Thyroid gland (tissue), 4 donors: ENCODE data around the gene PLA2G3. TPM values are rescaled to one million over a fixed set of nuclear protein-coding genes. Genes with fewer than 3 reads are reported as not detected.

Experiments
- DNase-seq, 2 donors: peaks; one replicate each; pipeline ENCODE4 v3.0.0-alpha.2; 2019
- H3K27ac ChIP-seq, 3 donors: fragments of 200-600 bp; sonication (generic); 1 replicate in 2 of 3; 2 replicates in 1 of 3; pipeline ENCODE4 v1.5.1; 2016 to 2019; ENCODE audit warnings: mild to moderate bottlenecking in 1 of 3, moderate library complexity in 1 of 3
- H3K27me3 ChIP-seq: fragments of 200-600 bp; sonication (generic); one replicate; pipeline ENCODE4 v1.5.1; 2019
- H3K36me3 ChIP-seq, 2 donors: fragments of 200-600 bp; sonication (generic); one replicate each; pipeline ENCODE4 v1.5.1; 2016 to 2019
- H3K4me1 ChIP-seq, 2 donors: fragments of 200-600 bp; sonication (generic); one replicate each; pipeline ENCODE4 v1.5.1; 2017 to 2019
- H3K4me3 ChIP-seq, 3 donors: fragments of 200-600 bp; sonication (generic); replicated peaks in 1 of 3; 1 replicate in 2 of 3; 2 replicates in 1 of 3; pipeline ENCODE4 v1.5.1; 2016; ENCODE audit warnings: mild to moderate bottlenecking in 1 of 3
- H3K9me3 ChIP-seq: fragments of 200-600 bp; sonication (generic); one replicate; pipeline ENCODE4 v1.5.1; 2017
- POLR2A ChIP-seq, 2 donors: fragments of 450-650 bp; IDR thresholded peaks; one replicate each; pipeline ENCODE4 v1.6.1; 2017; ENCODE audit warnings: antibody characterized with exemption in 2 of 2, mild to moderate bottlenecking in 2 of 2, moderate library complexity in 1 of 2
- WGBS, 2 donors: methylation state at CpG; one replicate each; pipeline ENCODE4 v1.1.5; 2017; 5-methylcytosine and 5-hydroxymethylcytosine counted together
- intact Hi-C: fragments of 100-400 bp; cut with DNase I; formaldehyde crosslinking; loops from one replicate; pipeline ENCODE4 v1.15.1; 2023
- total RNA-seq, 4 donors: library from RNA; depleted of rRNA; stranded (reverse); fragments of >200 nt; gene quantifications; one replicate each; pipeline ENCODE4 v1.2.3, GENCODE V29; 2016
- TF ChIP-seq, protein P1 (sequence below), 6 experiments: fragments of 200-600 bp in 3 of 6; fragments of 450-650 bp in 3 of 6; sonication (generic) in 3 of 6; IDR thresholded peaks; one replicate each; pipeline ENCODE4 v1.5.1; 2016 to 2019; ENCODE audit warnings: antibody characterized with exemption in 6 of 6, mild to moderate bottlenecking in 2 of 6, inconsistent platforms in 1 of 6, moderate library complexity in 1 of 6

The PLA2G3 gene
- total RNA-seq, 4 donors from 2014 or later, result 0.22 to 1.9 (median 0.83) TPM; not detected in 1

DNA sequence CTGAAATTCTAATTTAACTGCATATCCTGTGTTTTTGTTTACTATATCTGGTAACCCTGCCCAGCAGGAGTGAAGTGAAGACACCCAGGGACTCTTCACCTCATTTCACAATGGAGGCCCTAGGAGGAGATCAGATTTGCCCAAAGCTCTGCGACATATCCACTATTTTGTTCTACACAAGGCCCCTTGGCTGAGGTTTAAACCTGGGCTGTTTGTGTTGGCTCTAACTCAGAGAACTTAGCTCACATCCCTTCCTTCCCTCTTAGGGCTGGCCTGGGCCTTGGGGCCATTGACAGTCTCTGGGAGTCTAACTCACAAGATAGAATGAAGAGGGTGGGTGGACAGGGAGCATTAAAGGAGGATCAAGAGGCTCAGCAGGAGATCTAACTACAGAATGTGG, 8.2 kb upstream of the PLA2G3 start:
- Histone ChIP-seq H3K9me3 (no peaks in the 10 kb centered on the region), H3K36me3 (no peaks in the 10 kb centered on the region), H3K27ac (peak overlapping the region; percentile 33 to 81 (median 72)), H3K27me3 (no peaks in the 10 kb centered on the region), H3K4me1 (peaks cover 0 to 14% of the 10 kb centered on the region in 2 donors), H3K4me3 (no peak overlapping the region)
- peak in 1 of 2 donors; percentile 15 for DNase-seq
- intact Hi-C loops, result no loop called here
- TF ChIP-seq POLR2A (IDR thresholded peaks at IDR 0.05), result no peak
- TF ChIP-seq, protein P1, sequence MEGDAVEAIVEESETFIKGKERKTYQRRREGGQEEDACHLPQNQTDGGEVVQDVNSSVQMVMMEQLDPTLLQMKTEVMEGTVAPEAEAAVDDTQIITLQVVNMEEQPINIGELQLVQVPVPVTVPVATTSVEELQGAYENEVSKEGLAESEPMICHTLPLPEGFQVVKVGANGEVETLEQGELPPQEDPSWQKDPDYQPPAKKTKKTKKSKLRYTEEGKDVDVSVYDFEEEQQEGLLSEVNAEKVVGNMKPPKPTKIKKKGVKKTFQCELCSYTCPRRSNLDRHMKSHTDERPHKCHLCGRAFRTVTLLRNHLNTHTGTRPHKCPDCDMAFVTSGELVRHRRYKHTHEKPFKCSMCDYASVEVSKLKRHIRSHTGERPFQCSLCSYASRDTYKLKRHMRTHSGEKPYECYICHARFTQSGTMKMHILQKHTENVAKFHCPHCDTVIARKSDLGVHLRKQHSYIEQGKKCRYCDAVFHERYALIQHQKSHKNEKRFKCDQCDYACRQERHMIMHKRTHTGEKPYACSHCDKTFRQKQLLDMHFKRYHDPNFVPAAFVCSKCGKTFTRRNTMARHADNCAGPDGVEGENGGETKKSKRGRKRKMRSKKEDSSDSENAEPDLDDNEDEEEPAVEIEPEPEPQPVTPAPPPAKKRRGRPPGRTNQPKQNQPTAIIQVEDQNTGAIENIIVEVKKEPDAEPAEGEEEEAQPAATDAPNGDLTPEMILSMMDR (IDR thresholded peaks at IDR 0.05), result no peak
- 75 to 94% methylated on average over 1 of the region's 1 CpG for WGBS, 2 donors

DNA sequence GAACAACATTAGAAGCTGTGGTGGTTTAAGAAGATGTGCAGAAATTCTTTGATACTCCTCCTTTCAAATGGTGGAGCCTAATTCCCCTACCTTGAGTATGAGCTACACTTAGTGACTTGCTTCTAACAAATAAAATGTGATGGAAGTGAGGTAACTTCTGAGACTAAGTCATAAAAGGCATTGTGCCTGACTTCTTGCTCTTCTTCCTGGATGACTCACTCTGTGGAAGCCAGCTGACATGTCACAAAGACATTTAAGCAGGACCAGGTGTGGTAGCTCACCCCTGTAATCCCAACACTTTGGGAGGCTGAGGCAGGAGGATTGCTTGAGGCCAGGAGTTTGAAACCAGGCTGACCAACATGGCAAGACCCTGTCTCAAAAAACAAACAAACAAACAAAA, 3.9 kb upstream of the PLA2G3 start:
- TF ChIP-seq POLR2A (IDR thresholded peaks at IDR 0.05), result no peak
- TF ChIP-seq, protein P1 (IDR thresholded peaks at IDR 0.05), result no peak
- Histone ChIP-seq H3K27me3 (no peaks in the 10 kb centered on the region), H3K4me1 (peaks cover 10 to 40% of the 10 kb centered on the region in 2 donors), H3K9me3 (no peaks in the 10 kb centered on the region), H3K4me3 (no peak overlapping the region), H3K36me3 (no peaks in the 10 kb centered on the region), H3K27ac (no peak overlapping the region)
- no peak for DNase-seq
- intact Hi-C loops, result loop anchor here (5.0 kb wide), 1 partner anchor 37 kb away; the partner anchor contains the start of gene SELENOM

DNA sequence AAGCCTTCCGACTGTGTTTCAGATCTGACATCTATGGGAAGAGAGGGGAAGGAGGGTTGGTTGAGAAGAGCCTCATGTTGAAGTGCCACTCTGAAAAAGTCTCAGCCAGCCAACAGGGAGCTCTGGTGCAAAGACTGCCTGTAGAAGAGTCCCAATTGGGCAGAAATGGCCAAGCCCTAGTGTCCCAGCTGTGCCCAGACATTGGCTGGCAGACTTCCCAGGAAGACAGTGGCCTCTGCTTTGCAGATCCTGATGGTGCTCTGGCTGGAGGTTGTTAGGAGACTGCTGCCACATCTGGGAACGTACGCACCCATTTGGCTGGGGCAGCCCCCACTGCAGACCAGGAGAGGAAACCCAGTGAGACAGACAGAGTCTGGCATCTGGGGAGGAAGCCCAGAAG, 3.2 kb upstream of the PLA2G3 start:
- no peaks in the 10 kb centered on the region for H3K27me3 ChIP-seq
- DNase-seq, result peak; percentile 63 to 83
- H3K9me3 ChIP-seq, result no peaks in the 10 kb centered on the region
- H3K36me3 ChIP-seq, result no peaks in the 10 kb centered on the region
- peaks cover 10 to 36% of the 10 kb centered on the region in 2 donors for H3K4me1 ChIP-seq
- WGBS, 2 donors, result 48 to 61% methylated on average over 1 to 3 of the region's 3 CpGs
- peak overlapping the region; percentile 3 to 32 (median 17) for H3K27ac ChIP-seq
- TF ChIP-seq, protein P1 (IDR thresholded peaks at IDR 0.05), result no peak
- peak in 1 of 2 donors; percentile 22 for TF ChIP-seq POLR2A (IDR thresholded peaks at IDR 0.05)
- intact Hi-C loops, result loop anchor here (5.0 kb wide), 1 partner anchor 36 kb away; the partner anchor contains the start of gene SELENOM
- no peak overlapping the region for H3K4me3 ChIP-seq

- WGBS, 2 donors, result 54 to 58% methylated on average over 2 to 3 of the region's 3 CpGs
Measured at GRCh38 chr22:31143038-31143437, 2.7 kb upstream of the PLA2G3 start.

DNA sequence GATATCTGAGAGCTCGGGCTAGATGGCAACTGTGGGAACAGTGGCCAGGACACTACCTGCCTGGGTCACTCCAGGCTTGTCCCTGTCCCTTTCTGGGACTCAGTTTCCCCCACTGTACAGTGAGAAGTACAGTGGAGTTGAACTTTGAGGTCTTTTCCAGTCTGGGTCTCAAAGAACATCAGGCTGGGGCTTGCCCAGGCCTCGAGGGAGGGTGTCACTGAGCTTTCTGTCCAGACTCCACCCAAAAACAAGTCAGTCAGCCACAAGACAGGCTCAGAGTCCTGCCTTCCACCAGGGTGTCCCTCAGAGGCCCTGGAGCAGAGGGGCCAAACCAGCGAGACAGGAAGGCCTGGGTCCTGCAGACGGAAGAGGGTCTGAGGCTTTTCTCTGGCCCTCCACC, 2.0 kb upstream of the PLA2G3 start:
- H3K4me1 ChIP-seq, result peaks cover 10 to 30% of the 10 kb centered on the region in 2 donors
- no peaks in the 10 kb centered on the region for H3K36me3 ChIP-seq
- intact Hi-C loops, result loop anchor here (5.0 kb wide), 1 partner anchor 35 kb away; the partner anchor contains the start of gene SELENOM
- H3K27me3 ChIP-seq, result no peaks in the 10 kb centered on the region
- no peak overlapping the region for H3K4me3 ChIP-seq
- 93 to 100% methylated on average over 1 to 4 of the region's 4 CpGs for WGBS, 2 donors
- DNase-seq, result no peak
- no peaks in the 10 kb centered on the region for H3K9me3 ChIP-seq
- H3K27ac ChIP-seq, result no peak overlapping the region
- no peak for TF ChIP-seq POLR2A (IDR thresholded peaks at IDR 0.05)
- TF ChIP-seq, protein P1 (IDR thresholded peaks at IDR 0.05), result no peak

More at GRCh38 chr22:31143038-31143437, 2.7 kb upstream of the PLA2G3 start:
- intact Hi-C loops, result loop anchor here (5.0 kb wide), 1 partner anchor 36 kb away; the partner anchor contains the start of gene SELENOM
- DNase-seq, result peak; percentile 48 to 54
- no peaks in the 10 kb centered on the region for H3K36me3 ChIP-seq
- H3K27ac ChIP-seq, result peak overlapping the region; percentile 3 to 43 (median 17)
- TF ChIP-seq, protein P1 (IDR thresholded peaks at IDR 0.05), result no peak
- no peak for TF ChIP-seq POLR2A (IDR thresholded peaks at IDR 0.05)
- H3K4me3 ChIP-seq, result no peak overlapping the region
- H3K27me3 ChIP-seq, result no peaks in the 10 kb centered on the region
- H3K4me1 ChIP-seq, result peaks cover 10 to 31% of the 10 kb centered on the region in 2 donors
- H3K9me3 ChIP-seq, result no peaks in the 10 kb centered on the region
